Activated B cell treated with CpG ODN at 0.5 μM for 24 hours (primary cell): ENCODE measurements around the gene TCF4. TPM values are rescaled to one million over a fixed set of nuclear protein-coding genes. Genes with fewer than 3 reads are reported as not detected.

Source experiments
- ATAC-seq: fragments of 200-7000 bp; cut with Tn5 transposase; one replicate; pipeline ENCODE4 v1.10.0; 2021; ENCODE audit warnings: low read depth, mild to moderate bottlenecking, moderate library complexity
- CTCF ChIA-PET: fragments of 350-600 bp; sonication (Branson Sonifier 250); formaldehyde crosslinking; loops from one replicate; lab custom pipeline; 2021; ENCODE audit warnings: antibody characterized with exemption; lab: Charles Lee
- POLR2A ChIA-PET: fragments of 350-600 bp; sonication (Branson Sonifier 250); formaldehyde crosslinking; loops from one replicate; lab custom pipeline; 2021; ENCODE audit warnings: antibody characterized with exemption; lab: Charles Lee
- DNase-seq: peaks from one replicate; pipeline ENCODE4 v3.0.0; 2022
- H3K27ac Mint-ChIP-seq: one replicate; pipeline ENCODE4 v1.8.0; 2020; ENCODE audit warnings: mixed read lengths
- H3K27me3 Mint-ChIP-seq: one replicate; pipeline ENCODE4 v1.8.0; 2021; ENCODE audit warnings: mixed read lengths
- H3K36me3 Mint-ChIP-seq: one replicate; pipeline ENCODE4 v1.8.0; 2021; ENCODE audit warnings: low read depth, mixed read lengths
- H3K4me1 Mint-ChIP-seq: one replicate; pipeline ENCODE4 v1.8.0; 2021; ENCODE audit warnings: mixed read lengths
- H3K4me3 Mint-ChIP-seq: one replicate; pipeline ENCODE4 v1.8.0; 2020; ENCODE audit warnings: mild to moderate bottlenecking, mixed read lengths
- H3K9me3 Mint-ChIP-seq: one replicate; pipeline ENCODE4 v1.8.0; 2020; ENCODE audit warnings: mixed read lengths
- CTCF ChIP-seq: fragments of 200-600 bp; IDR thresholded peaks from one replicate; pipeline ENCODE4 v1.8.0; 2022; ENCODE audit warnings: antibody characterized with exemption, mild to moderate bottlenecking
- intact Hi-C: fragments of 100-400 bp; cut with micrococcal nuclease; formaldehyde crosslinking; loops from one replicate; pipeline ENCODE4 v1.15.1; 2024
- total RNA-seq: library from RNA; stranded (reverse); gene quantifications from 2 replicates; pipeline ENCODE4 v1.2.3, GENCODE V29; 2022

Gene TCF4
- total RNA-seq, 1 donor from 2014 or later = 270 TPM

- H3K9me3 Mint-ChIP-seq = no peaks in the 10 kb centered on the region
- H3K27ac Mint-ChIP-seq = peak overlapping the region; percentile 79
- H3K36me3 Mint-ChIP-seq = peaks cover 81% of the 10 kb centered on the region
- no peaks in the 10 kb centered on the region for H3K27me3 Mint-ChIP-seq
- ATAC-seq (no peak), DNase-seq (no peak)
- TF ChIP-seq CTCF = no peak
- peak overlapping the region; percentile 36 for H3K4me3 Mint-ChIP-seq
- ChIA-PET POLR2A (interaction anchor here (1.0 to 2.4 kb wide), 7 partner anchors 9 to 181 kb away, joined by 3 to 21 read pairs (median 4); no protein-coding TSS in a partner anchor), CTCF (interaction anchor here (0.9 to 3.4 kb wide), 3 partner anchors 13 to 93 kb away, joined by 3 to 17 read pairs (median 3); no protein-coding TSS in a partner anchor)
- H3K4me1 Mint-ChIP-seq = peaks cover 74% of the 10 kb centered on the region
- intact Hi-C loops = no loop called here
These were observed 337.2 kb downstream of the TCF4 start for GRCh38 chr18:55250768-55251173.

DNA sequence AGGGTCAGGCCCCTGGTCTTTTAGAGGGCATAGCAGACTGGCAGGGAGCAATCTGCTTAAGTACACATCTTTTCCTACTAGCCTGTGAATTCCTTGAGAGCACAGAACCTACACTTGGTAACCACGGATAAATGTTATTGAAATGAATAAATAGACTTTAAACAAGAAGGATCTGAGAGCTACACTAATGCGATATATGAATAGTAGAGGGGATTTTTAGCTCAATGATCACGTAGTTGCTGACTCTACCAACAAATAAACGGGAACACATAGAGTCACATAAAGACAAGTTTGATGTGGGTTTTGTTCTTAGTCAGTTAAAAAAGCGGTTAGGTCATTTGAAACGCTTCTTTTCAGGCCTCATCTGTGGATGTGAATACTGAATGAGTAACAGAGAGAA is 338.4 kb downstream of the TCF4 start:
- TF ChIP-seq CTCF = no peak
- H3K4me1 Mint-ChIP-seq = peaks cover 86% of the 10 kb centered on the region
- peak; percentile 53 for ATAC-seq

GRCh38 chr18:55248495-55248894 is 339.5 kb downstream of the TCF4 start:
- no peak for TF ChIP-seq CTCF
- Mint-ChIP-seq H3K9me3 (no peaks in the 10 kb centered on the region), H3K27me3 (no peaks in the 10 kb centered on the region), H3K36me3 (peaks cover 79% of the 10 kb centered on the region), H3K4me1 (peaks cover 92% of the 10 kb centered on the region), H3K4me3 (peak overlapping the region; percentile 12), H3K27ac (peak overlapping the region; percentile 90)
- POLR2A ChIA-PET = interaction anchor here (1.2 to 1.9 kb wide), 2 partner anchors 10 to 20 kb away, joined by 4 to 10 read pairs; no protein-coding TSS in a partner anchor
- ATAC-seq (peak; percentile 57), DNase-seq (no peak)
- intact Hi-C loops = loop anchor here (2.0 to 10.0 kb wide), 3 partner anchors 14 to 1006 kb away; no protein-coding TSS in a partner anchor
- CTCF ChIA-PET = interaction anchor here (0.8 to 3.4 kb wide), 2 partner anchors 14 kb away, joined by 3 to 17 read pairs; no protein-coding TSS in a partner anchor

More for the DNA sequence above, 338.4 kb downstream of the TCF4 start:
- Mint-ChIP-seq H3K36me3 (peaks cover 80% of the 10 kb centered on the region), H3K27ac (peak overlapping the region; percentile 90), H3K9me3 (no peaks in the 10 kb centered on the region), H3K4me3 (peak overlapping the region; percentile 53), H3K27me3 (no peaks in the 10 kb centered on the region)
- intact Hi-C loops = loop anchor here (1.0 to 10.0 kb wide), 4 partner anchors 15 to 1005 kb away; no protein-coding TSS in a partner anchor
- no peak for DNase-seq
- ChIA-PET CTCF (interaction anchor here (3.4 kb wide), 1 partner anchor 15 kb away, joined by 17 read pairs; no protein-coding TSS in a partner anchor), POLR2A (interaction anchor here (0.7 to 2.4 kb wide), 5 partner anchors 11 to 73 kb away, joined by 4 to 21 read pairs (median 4); no protein-coding TSS in a partner anchor)

DNA sequence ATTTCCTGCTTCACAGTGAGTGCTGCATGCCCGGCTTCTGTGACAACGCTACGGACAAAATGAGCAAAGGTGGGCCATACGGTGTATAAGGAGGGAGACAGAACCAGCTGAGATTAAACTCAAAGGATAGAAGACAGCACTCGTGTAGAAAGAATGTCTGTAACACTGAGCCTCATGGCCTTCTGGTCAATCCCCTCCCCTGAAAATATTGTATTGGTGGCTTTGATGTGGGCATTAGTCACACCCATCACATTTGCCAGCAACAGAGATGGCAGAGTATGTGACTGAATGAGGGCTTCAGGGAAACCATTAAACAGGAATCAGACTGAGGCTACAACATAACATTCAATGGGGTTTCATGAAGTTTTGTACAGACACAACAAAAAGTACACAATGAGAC is 341.0 kb downstream of the TCF4 start:
- Mint-ChIP-seq H3K27me3 (no peaks in the 10 kb centered on the region), H3K36me3 (peaks cover 82% of the 10 kb centered on the region), H3K4me3 (no peak overlapping the region), H3K4me1 (peaks cover 91% of the 10 kb centered on the region), H3K27ac (peak overlapping the region; percentile 47), H3K9me3 (no peaks in the 10 kb centered on the region)
- ATAC-seq = no peak
- intact Hi-C loops = loop anchor here (10.0 kb wide), 1 partner anchor 1008 kb away; no protein-coding TSS in a partner anchor
- POLR2A ChIA-PET = interaction anchor here (0.7 kb wide), 1 partner anchor 178 kb away, joined by 3 read pairs; no protein-coding TSS in a partner anchor
- CTCF ChIA-PET = interaction anchor here (0.5 to 4.3 kb wide), 2 partner anchors 13 to 1111 kb away, joined by 4 to 31 read pairs; no protein-coding TSS in a partner anchor
- no peak for DNase-seq
- no peak for TF ChIP-seq CTCF

- Mint-ChIP-seq H3K4me3 (no peak overlapping the region), H3K4me1 (peaks cover 91% of the 10 kb centered on the region), H3K27me3 (no peaks in the 10 kb centered on the region), H3K9me3 (no peaks in the 10 kb centered on the region), H3K27ac (peak overlapping the region; percentile 41), H3K36me3 (peaks cover 82% of the 10 kb centered on the region)
- ATAC-seq (peak; percentile 59), DNase-seq (no peak)
- no peak for TF ChIP-seq CTCF
- CTCF ChIA-PET = interaction anchor here (0.5 to 4.3 kb wide), 2 partner anchors 12 to 1112 kb away, joined by 4 to 31 read pairs; no protein-coding TSS in a partner anchor
- POLR2A ChIA-PET = interaction anchor here (0.7 kb wide), 2 partner anchors 14 to 77 kb away, joined by 3 to 4 read pairs; no protein-coding TSS in a partner anchor
- intact Hi-C loops = loop anchor here (10.0 kb wide), 1 partner anchor 1009 kb away; no protein-coding TSS in a partner anchor
These were observed 341.7 kb downstream of the TCF4 start for GRCh38 chr18:55246278-55246677.
